Stimulated activated naive CD4-positive, alpha-beta T cell (primary cell): Measurements from ENCODE around the gene ABCC12.

Experiments
- DNase-seq, 6 experiments: peaks; one replicate each; lab custom pipeline; 2025; lab: John Stamatoyannopoulos, UW

The ABCC12 gene

GRCh38 chr16:48131201-48131935, 24.4 kb downstream of the ABCC12 start:
- DNase-seq: no peak

- DNase-seq: no peak
Measured at GRCh38 chr16:48129926-48130325, 25.9 kb downstream of the ABCC12 start.

- no peak for DNase-seq
Measured at GRCh38 chr16:48128769-48129168, 27.0 kb downstream of the ABCC12 start.

- DNase-seq: no peak
Measured at GRCh38 chr16:48126801-48127644, 28.8 kb downstream of the ABCC12 start.

- DNase-seq: no peak
Measured at GRCh38 chr16:48125888-48126287, 29.9 kb downstream of the ABCC12 start.

- no peak for DNase-seq
Measured at GRCh38 chr16:48124266-48124665, 31.5 kb downstream of the ABCC12 start.

- no peak for DNase-seq
Measured at GRCh38 chr16:48123104-48123788, 32.5 kb downstream of the ABCC12 start.

- no peak for DNase-seq
Measured at GRCh38 chr16:48121276-48121675, 34.5 kb downstream of the ABCC12 start.

GRCh38 chr16:48118841-48119240, 37.0 kb downstream of the ABCC12 start:
- DNase-seq: no peak

GRCh38 chr16:48117217-48118105, 38.3 kb downstream of the ABCC12 start:
- DNase-seq: peak in 4 of 6 experiments; percentile 13 to 27 (median 14)

- no peak for DNase-seq
Measured at GRCh38 chr16:48115299-48115698, 40.5 kb downstream of the ABCC12 start.

GRCh38 chr16:48114410-48114809, 41.4 kb downstream of the ABCC12 start:
- no peak for DNase-seq

GRCh38 chr16:48113471-48113870, 42.3 kb downstream of the ABCC12 start:
- DNase-seq: no peak

GRCh38 chr16:48113001-48113400, 42.8 kb downstream of the ABCC12 start:
- no peak for DNase-seq

GRCh38 chr16:48112600-48112999, 43.2 kb downstream of the ABCC12 start:
- no peak for DNase-seq

GRCh38 chr16:48110982-48111381, 44.8 kb downstream of the ABCC12 start:
- no peak for DNase-seq

- no peak for DNase-seq
Measured at GRCh38 chr16:48110000-48110399, 45.8 kb downstream of the ABCC12 start.

- DNase-seq: no peak
Measured at GRCh38 chr16:48109475-48109874, 46.3 kb downstream of the ABCC12 start.

GRCh38 chr16:48106446-48106845, 49.3 kb downstream of the ABCC12 start:
- DNase-seq: no peak
